T-helper 2 cell treated with Interferon-gamma antibody and Interleukin-4, amounts not matched to agents 5 μg/mL and 100 μg/mL, for 36 hours (primary cell): Measurements from ENCODE around the gene MAT1A.
"Not testable (repeated sequence)": the region's sequence is repeated elsewhere in the genome, so short reads cannot be mapped to it uniquely, and the experiment has no call there.

ENCODE experiments used
- DNase-seq: peaks from one replicate; pipeline ENCODE4 v3.0.0; 2021; ENCODE audit warnings: low spot score
- H3K27ac Mint-ChIP-seq: one replicate; pipeline ENCODE4 v1.8.0; 2021; ENCODE audit warnings: mild to moderate bottlenecking, mixed read lengths
- H3K27me3 Mint-ChIP-seq: one replicate; pipeline ENCODE4 v1.8.0; 2021; ENCODE audit warnings: low read depth, mixed read lengths
- H3K36me3 Mint-ChIP-seq: one replicate; pipeline ENCODE4 v1.8.0; 2021; ENCODE audit warnings: low read depth, mixed read lengths
- H3K4me1 Mint-ChIP-seq: one replicate; pipeline ENCODE4 v1.8.0; 2021; ENCODE audit warnings: low read depth, mixed read lengths
- H3K4me3 Mint-ChIP-seq: one replicate; pipeline ENCODE4 v1.8.0; 2022; ENCODE audit warnings: mild to moderate bottlenecking, moderate library complexity, mixed read lengths
- H3K9me3 Mint-ChIP-seq: one replicate; pipeline ENCODE4 v1.8.0; 2021; ENCODE audit warnings: mixed read lengths

Gene MAT1A

GRCh38 chr10:80249906-80250305 is 39.6 kb downstream of the MAT1A start:
- H3K36me3 Mint-ChIP-seq, DNase-seq, H3K27ac Mint-ChIP-seq, H3K9me3 Mint-ChIP-seq, H3K4me3 Mint-ChIP-seq, H3K27me3 Mint-ChIP-seq: not testable (repeated sequence)
- H3K4me1 Mint-ChIP-seq: peaks cover 20% of the 10 kb centered on the region

GRCh38 chr10:80247611-80248010 is 41.8 kb downstream of the MAT1A start:
- H3K4me3 Mint-ChIP-seq, DNase-seq, H3K36me3 Mint-ChIP-seq, H3K9me3 Mint-ChIP-seq, H3K27ac Mint-ChIP-seq, H3K4me1 Mint-ChIP-seq: not testable (repeated sequence)
- H3K27me3 Mint-ChIP-seq: peaks cover 15% of the 10 kb centered on the region

- H3K36me3 Mint-ChIP-seq, DNase-seq, H3K4me3 Mint-ChIP-seq, H3K27ac Mint-ChIP-seq, H3K9me3 Mint-ChIP-seq, H3K4me1 Mint-ChIP-seq: not testable (repeated sequence)
- peaks cover 16% of the 10 kb centered on the region for H3K27me3 Mint-ChIP-seq
Observed at GRCh38 chr10:80244371-80244770, 45.1 kb downstream of the MAT1A start.

- H3K4me3 Mint-ChIP-seq, DNase-seq, H3K27ac Mint-ChIP-seq, H3K9me3 Mint-ChIP-seq, H3K4me1 Mint-ChIP-seq, H3K36me3 Mint-ChIP-seq: not testable (repeated sequence)
- H3K27me3 Mint-ChIP-seq: peaks cover 18% of the 10 kb centered on the region
Observed at GRCh38 chr10:80242341-80242740, 47.1 kb downstream of the MAT1A start.

DNA sequence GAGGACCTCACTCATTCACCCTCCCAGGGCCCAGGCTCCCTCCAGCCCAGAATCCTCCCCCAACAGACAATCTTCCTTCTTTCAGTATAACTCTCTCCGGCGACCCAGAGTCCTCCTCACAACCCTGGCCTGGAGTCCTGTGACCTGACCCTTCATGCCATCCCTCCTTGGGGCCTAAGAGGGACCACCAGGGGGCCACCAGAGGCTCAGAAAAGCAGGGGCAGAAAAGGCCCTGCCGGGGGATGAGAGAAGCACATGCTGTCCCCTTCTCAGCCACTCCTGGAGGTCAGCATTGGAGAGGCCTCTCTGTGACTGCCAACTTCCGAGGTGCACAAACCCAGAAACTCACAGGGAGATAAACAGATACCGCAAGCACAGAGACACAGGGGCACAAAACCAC is 53.0 kb downstream of the MAT1A start:
- not testable (repeated sequence) for H3K4me1 Mint-ChIP-seq

DNA sequence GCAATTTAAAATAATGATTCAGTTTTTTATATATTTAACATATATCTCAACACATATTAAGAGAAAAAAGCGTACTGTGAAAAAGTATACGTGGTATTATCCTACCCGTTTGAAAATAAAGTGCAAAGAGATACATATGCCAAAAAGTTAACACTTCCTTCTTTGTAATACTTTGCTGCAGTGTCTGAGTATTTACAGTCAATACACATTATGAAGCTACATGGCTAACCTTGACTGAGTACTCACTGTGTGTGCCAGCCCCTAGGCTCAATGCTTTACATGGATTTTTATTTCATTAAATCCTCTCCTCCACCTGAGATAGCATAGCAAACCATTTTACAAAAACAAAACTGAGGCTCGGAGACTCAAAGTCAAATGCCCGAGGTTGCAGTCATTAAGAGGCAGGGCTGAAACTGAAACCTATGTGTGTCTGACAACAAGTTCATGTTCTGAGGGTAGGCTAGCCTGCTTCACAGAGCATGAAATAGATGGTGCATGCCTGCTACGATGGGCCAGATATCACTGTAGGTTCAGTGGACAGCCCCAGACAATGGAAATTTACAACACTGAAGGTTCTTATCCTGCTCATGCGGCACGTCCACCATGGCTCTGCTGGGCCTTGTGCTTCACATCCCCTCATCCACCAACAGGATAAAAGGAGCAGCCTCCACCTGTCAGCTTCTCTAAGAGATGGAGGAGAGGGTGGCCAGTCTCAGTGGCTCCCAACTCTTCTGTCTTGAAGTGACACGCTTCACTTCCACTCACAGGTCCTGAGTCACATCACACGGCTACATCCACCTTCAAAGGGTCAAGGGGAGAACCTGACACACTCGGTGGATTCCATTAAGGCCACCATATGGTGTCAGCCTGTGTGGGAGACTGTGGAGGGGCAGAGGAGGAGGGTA is 54.9 kb downstream of the MAT1A start:
- H3K36me3 Mint-ChIP-seq, H3K4me3 Mint-ChIP-seq, H3K27ac Mint-ChIP-seq, H3K9me3 Mint-ChIP-seq, H3K27me3 Mint-ChIP-seq, DNase-seq, H3K4me1 Mint-ChIP-seq: not testable (repeated sequence)

More for the DNA sequence above, 53.0 kb downstream of the MAT1A start:
- H3K9me3 Mint-ChIP-seq, H3K36me3 Mint-ChIP-seq, H3K4me3 Mint-ChIP-seq, H3K27ac Mint-ChIP-seq, DNase-seq: not testable (repeated sequence)
- H3K27me3 Mint-ChIP-seq: peaks cover 10% of the 10 kb centered on the region

DNA sequence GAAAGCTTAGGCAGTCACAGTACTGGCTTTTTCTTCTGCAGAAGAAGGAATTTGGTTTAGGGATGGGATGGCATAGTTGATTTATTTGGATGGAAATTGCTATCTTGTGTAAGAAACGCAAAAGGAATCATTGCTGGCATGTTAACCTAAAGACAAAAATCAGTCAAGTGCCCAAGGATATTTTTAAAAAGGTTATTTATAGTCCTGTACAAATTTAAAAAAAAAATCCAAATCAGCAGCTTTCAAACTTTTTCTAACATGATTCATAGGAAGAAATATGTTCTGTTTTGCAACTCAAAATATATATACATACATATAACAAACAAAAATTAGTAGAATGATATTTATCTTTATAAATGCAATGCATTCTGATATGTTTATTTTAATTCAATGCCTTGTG is 55.6 kb downstream of the MAT1A start:
- H3K36me3 Mint-ChIP-seq, DNase-seq, H3K9me3 Mint-ChIP-seq, H3K4me1 Mint-ChIP-seq, H3K27ac Mint-ChIP-seq, H3K4me3 Mint-ChIP-seq, H3K27me3 Mint-ChIP-seq: not testable (repeated sequence)

DNA sequence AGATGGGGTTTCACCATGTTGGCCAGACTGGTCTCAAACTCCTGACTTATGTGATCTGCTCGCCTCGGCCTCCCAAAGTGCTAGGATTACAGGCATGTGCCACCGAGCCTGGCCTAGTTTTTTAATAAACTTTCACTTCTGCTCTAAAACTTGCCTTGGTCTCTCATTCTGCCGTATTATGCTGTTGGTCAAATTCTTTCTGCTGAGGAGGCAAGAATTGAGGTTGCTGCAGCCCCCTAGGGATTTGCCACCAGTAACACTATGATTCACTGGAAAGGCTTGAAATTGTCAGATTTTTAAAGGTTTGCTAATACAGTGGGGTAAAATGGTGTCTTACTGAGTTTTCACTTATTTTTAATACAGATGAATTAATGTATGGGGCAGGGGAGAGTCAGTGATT is 62.7 kb downstream of the MAT1A start:
- not testable (repeated sequence) for DNase-seq, H3K27ac Mint-ChIP-seq, H3K4me3 Mint-ChIP-seq, H3K36me3 Mint-ChIP-seq, H3K4me1 Mint-ChIP-seq, H3K9me3 Mint-ChIP-seq
- H3K27me3 Mint-ChIP-seq: peaks cover 17% of the 10 kb centered on the region

DNA sequence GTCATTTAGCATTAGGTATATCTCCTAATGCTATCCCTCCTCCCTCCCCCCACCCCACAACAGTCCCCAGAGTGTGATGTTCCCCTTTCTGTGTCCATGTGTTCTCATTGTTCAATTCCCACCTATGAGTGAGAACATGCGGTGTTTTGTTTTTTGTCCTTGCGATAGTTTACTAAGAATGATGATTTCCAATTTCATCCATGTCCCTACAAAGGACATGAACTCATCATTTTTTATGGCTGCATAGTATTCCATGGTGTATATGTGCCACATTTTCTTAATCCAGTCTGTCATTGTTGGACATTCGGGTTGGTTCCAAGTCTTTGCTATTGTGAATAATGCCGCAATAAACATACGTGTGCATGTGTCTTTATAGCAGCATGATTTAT is 66.4 kb downstream of the MAT1A start:
- not testable (repeated sequence) for DNase-seq, H3K4me3 Mint-ChIP-seq, H3K27ac Mint-ChIP-seq, H3K4me1 Mint-ChIP-seq, H3K36me3 Mint-ChIP-seq, H3K9me3 Mint-ChIP-seq
- H3K27me3 Mint-ChIP-seq: peaks cover 17% of the 10 kb centered on the region
